H9 (cell line): Measurements from ENCODE around the gene RPS19BP1. TPM values are rescaled to one million over a fixed set of nuclear protein-coding genes. Genes with fewer than 3 reads are reported as not detected.

Source experiments
- DNase-seq: peaks from one replicate; pipeline ENCODE4 v3.0.0-alpha.2; 2017
- H2AFZ ChIP-seq: one replicate; pipeline ENCODE4 v1.6.1; 2013; ENCODE audit warnings: mild to moderate bottlenecking, low read length, control low read depth, moderate library complexity
- H2AK5ac ChIP-seq: 2 replicates; pipeline ENCODE4 v1.6.1; 2013; ENCODE audit warnings: low read length, control low read depth, mixed read lengths; ENCODE audit not compliant: insufficient read length
- H2BK120ac ChIP-seq: one replicate; pipeline ENCODE4 v1.6.1; 2013; ENCODE audit warnings: low read depth, mild to moderate bottlenecking, low read length, control low read depth, inconsistent platforms; ENCODE audit not compliant: poor library complexity, severe bottlenecking
- H2BK12ac ChIP-seq: 2 replicates; pipeline ENCODE4 v1.6.1; 2013; ENCODE audit warnings: low read length, control low read depth, mixed read lengths, low read depth; ENCODE audit not compliant: insufficient read length
- H2BK15ac ChIP-seq: 2 replicates; pipeline ENCODE4 v1.6.1; 2013; ENCODE audit warnings: low read depth, low read length, control low read depth
- H2BK20ac ChIP-seq: one replicate; pipeline ENCODE4 v1.6.1; 2013; ENCODE audit warnings: low read depth, mild to moderate bottlenecking, low read length, control low read depth, inconsistent platforms; ENCODE audit not compliant: poor library complexity, severe bottlenecking
- H2BK5ac ChIP-seq: 2 replicates; pipeline ENCODE4 v1.6.1; 2013; ENCODE audit warnings: low read length, control low read depth, mixed read lengths; ENCODE audit not compliant: insufficient read length
- H3K14ac ChIP-seq: 2 replicates; pipeline ENCODE4 v1.6.1; 2013; ENCODE audit warnings: low read length, control low read depth; ENCODE audit not compliant: insufficient read depth
- H3K18ac ChIP-seq: 2 replicates; pipeline ENCODE4 v1.6.1; 2013; ENCODE audit warnings: low read depth, mild to moderate bottlenecking, mixed read lengths, low read length, control low read depth; ENCODE audit not compliant: insufficient read length
- H3K23ac ChIP-seq: 2 replicates; pipeline ENCODE4 v1.6.1; 2013; ENCODE audit warnings: low read length, control low read depth, mixed read lengths, low read depth; ENCODE audit not compliant: insufficient read length
- H3K23me2 ChIP-seq: 2 replicates; pipeline ENCODE4 v1.6.1; 2013; ENCODE audit warnings: low read depth, mild to moderate bottlenecking, mixed read lengths, low read length, control low read depth; ENCODE audit not compliant: insufficient read length, poor library complexity, severe bottlenecking
- H3K27ac ChIP-seq: 2 replicates; pipeline ENCODE4 v1.5.1; 2013; ENCODE audit warnings: low read length, control low read depth, mixed read lengths, low read depth; ENCODE audit not compliant: insufficient read length
- H3K27me3 ChIP-seq: 2 replicates; pipeline ENCODE4 v1.6.1; 2013; ENCODE audit warnings: low read length, control low read depth, inconsistent platforms; ENCODE audit not compliant: insufficient read depth
- H3K4ac ChIP-seq: 2 replicates; pipeline ENCODE4 v1.6.1; 2013; ENCODE audit warnings: low read depth, mild to moderate bottlenecking, control low read depth, inconsistent platforms, low read length, moderate library complexity
- H3K4me1 ChIP-seq: 2 replicates; pipeline ENCODE4 v1.6.1; 2013; ENCODE audit warnings: low read length, control low read depth, inconsistent platforms; ENCODE audit not compliant: insufficient read depth
- H3K4me2 ChIP-seq: 2 replicates; pipeline ENCODE4 v1.6.1; 2013; ENCODE audit warnings: low read length, control low read depth, mixed read lengths; ENCODE audit not compliant: insufficient read length, insufficient read depth
- H3K56ac ChIP-seq: 2 replicates; pipeline ENCODE4 v1.6.1; 2013; ENCODE audit warnings: low read depth, mild to moderate bottlenecking, mixed read lengths, low read length, control low read depth; ENCODE audit not compliant: insufficient read length
- H3K79me1 ChIP-seq: 2 replicates; pipeline ENCODE4 v1.6.1; 2013; ENCODE audit warnings: low read depth, mild to moderate bottlenecking, moderate library complexity, low read length, control low read depth, inconsistent platforms; ENCODE audit not compliant: insufficient read depth, poor library complexity, severe bottlenecking
- H3K79me2 ChIP-seq: 2 replicates; pipeline ENCODE4 v1.6.1; 2013; ENCODE audit warnings: low read length, control low read depth, inconsistent platforms; ENCODE audit not compliant: insufficient read depth
- H3K9ac ChIP-seq: 2 replicates; pipeline ENCODE4 v1.6.1; 2013; ENCODE audit warnings: low read length, control low read depth, mixed read lengths; ENCODE audit not compliant: insufficient read length; ENCODE audit errors: extremely low read depth
- H3K9me3 ChIP-seq: one replicate; pipeline ENCODE4 v1.6.1; 2013; ENCODE audit warnings: low read depth, low read length, inconsistent platforms; ENCODE audit not compliant: control insufficient read depth
- H3T11ph ChIP-seq: one replicate; pipeline ENCODE4 v1.6.1; 2013; ENCODE audit warnings: mild to moderate bottlenecking, low read length, control low read depth, inconsistent platforms
- H4K20me1 ChIP-seq: one replicate; pipeline ENCODE4 v1.6.1; 2013; ENCODE audit not compliant: control insufficient read depth, insufficient read length, insufficient read depth
- H4K5ac ChIP-seq: 2 replicates; pipeline ENCODE4 v1.6.1; 2013; ENCODE audit warnings: low read depth, mild to moderate bottlenecking, mixed read lengths, low read length, control low read depth; ENCODE audit not compliant: insufficient read length
- H4K8ac ChIP-seq: replicated peaks from 2 replicates; pipeline ENCODE4 v1.6.1; 2013; ENCODE audit warnings: low read length, control low read depth, mixed read lengths, low read depth; ENCODE audit not compliant: insufficient read length
- H4K91ac ChIP-seq: 2 replicates; pipeline ENCODE4 v1.6.1; 2013; ENCODE audit warnings: low read depth, mild to moderate bottlenecking, moderate library complexity, mixed read lengths, low read length, control low read depth; ENCODE audit not compliant: insufficient read length
- H3K27ac Mint-ChIP-seq, 3 experiments: 2 replicates in 2 of 3; 3 replicates in 1 of 3; pipeline ENCODE4 v1.8.0; 2020 to 2021; ENCODE audit warnings: mixed read lengths in 3 of 3, mild to moderate bottlenecking in 1 of 3, moderate library complexity in 1 of 3
- H3K27me3 Mint-ChIP-seq: 2 replicates; pipeline ENCODE4 v1.8.0; 2021; ENCODE audit warnings: low read depth, mild to moderate bottlenecking, moderate library complexity, mixed read lengths
- H3K36me3 Mint-ChIP-seq, 3 experiments: 2 replicates in 2 of 3; 3 replicates in 1 of 3; pipeline ENCODE4 v1.8.0; 2020 to 2021; ENCODE audit warnings: low read depth in 3 of 3, mixed read lengths in 3 of 3; ENCODE audit not compliant: insufficient read depth in 1 of 3
- H3K4me1 Mint-ChIP-seq, 2 experiments: 2 replicates each; pipeline ENCODE4 v1.8.0; 2020; ENCODE audit warnings: mixed read lengths in 2 of 2
- H3K4me3 Mint-ChIP-seq, 2 experiments: 2 replicates in 1 of 2; 3 replicates in 1 of 2; pipeline ENCODE4 v1.8.0; 2020 to 2021; ENCODE audit warnings: mild to moderate bottlenecking in 2 of 2, mixed read lengths in 2 of 2, moderate library complexity in 1 of 2
- H3K9me3 Mint-ChIP-seq, 2 experiments: 2 replicates in 1 of 2; 3 replicates in 1 of 2; pipeline ENCODE4 v1.8.0; 2020; ENCODE audit warnings: mild to moderate bottlenecking in 2 of 2, mixed read lengths in 2 of 2, moderate library complexity in 1 of 2
- CTCF ChIP-seq: fragments of 200-600 bp; sonication (generic); conservative IDR thresholded peaks from 3 replicates; pipeline ENCODE4 v1.8.0; 2021; ENCODE audit warnings: antibody characterized with exemption, mild to moderate bottlenecking
- WGBS: extraction: QIAGEN DNeasy Blood & Tissue Kit; methylation state at CpG from one replicate; pipeline ENCODE4 v1.1.7; 2013; ENCODE audit warnings: missing lambda C conversion rate, low lambda C conversion rate, mixed read lengths; ENCODE audit not compliant: insufficient read length; ENCODE audit errors: extremely low coverage; 5-methylcytosine and 5-hydroxymethylcytosine counted together
- total RNA-seq: library from RNA; stranded (reverse); gene quantifications from 2 replicates; pipeline ENCODE4 v1.2.1, GENCODE V29; 2021

Gene RPS19BP1
- total RNA-seq, 1 experiment from 2014 or later = 65.0 TPM

- H4K20me1 ChIP-seq = peaks cover 5% of the 10 kb centered on the region
These were observed 21.9 kb downstream of the RPS19BP1 start for GRCh38 chr22:39510529-39511149.

More at GRCh38 chr22:39510529-39511149, 21.9 kb downstream of the RPS19BP1 start:
- Histone ChIP-seq H4K91ac (no peak overlapping the region), H3K18ac (no peak overlapping the region), H3K4me2 (no peak overlapping the region), H3T11ph (no peak overlapping the region), H3K4me1 (no peaks in the 10 kb centered on the region), H4K5ac (no peak overlapping the region), H2BK20ac (no peak overlapping the region), H2BK5ac (no peak overlapping the region), H3K14ac (no peak overlapping the region), H2AK5ac (no peak overlapping the region), H3K79me1 (no peaks in the 10 kb centered on the region), H3K79me2 (no peaks in the 10 kb centered on the region), H2BK12ac (no peak overlapping the region), H2AFZ (no peak overlapping the region), H3K27ac (no peak overlapping the region), H3K27me3 (peaks cover 43% of the 10 kb centered on the region; the same call in 1 of the 2 replicates), H3K23me2 (no peaks in the 10 kb centered on the region), H3K56ac (no peak overlapping the region), H3K4ac (no peak overlapping the region), H4K8ac (no peak overlapping the region), H3K9ac (no peak overlapping the region), H2BK120ac (no peak overlapping the region), H3K9me3 (no peaks in the 10 kb centered on the region), H2BK15ac (no peak overlapping the region), H3K23ac (no peak overlapping the region)
- Mint-ChIP-seq H3K36me3 (peaks cover 78 to 96% (median 82%) of the 10 kb centered on the region in 3 experiments), H3K4me1 (peaks cover 4 to 5% of the 10 kb centered on the region in 2 experiments; a peak in 3 of 4 replicates), H3K9me3 (no peaks in the 10 kb centered on the region; a peak in 2 of 5 replicates), H3K27ac (no peak overlapping the region), H3K27me3 (peaks cover 100% of the 10 kb centered on the region), H3K4me3 (no peak overlapping the region)
- WGBS = no CpG with 5 or more reads among the region's 4 CpGs
- TF ChIP-seq CTCF = no peak
- DNase-seq = no peak
